HEK293 (cell line): ENCODE data around the gene SIN3A.

ENCODE experiments used
- CTCF ChIA-PET: fragments of 350-600 bp; formaldehyde crosslinking; extraction: SDS; loops from one replicate; lab custom pipeline; 2021; ENCODE audit warnings: antibody characterized with exemption; lab: Yijun Ruan, JAX
- POLR2A ChIA-PET: fragments of 300-600 bp; formaldehyde crosslinking; extraction: SDS; loops from one replicate; lab custom pipeline; 2020; ENCODE audit warnings: antibody characterized with exemption, inconsistent platforms; lab: Yijun Ruan, JAX
- H3K27ac ChIP-seq: fragments of 200-500 bp; sonication (Bioruptor generic); 2 replicates; pipeline ENCODE4 v1.5.1; 2014; ENCODE audit warnings: low read depth, low read length, control low read depth, inconsistent platforms; ENCODE audit errors: extremely low read depth
- H3K36me3 ChIP-seq, 2 experiments: fragments of 200-500 bp in 1 of 2; sonication (Bioruptor generic) in 1 of 2; 1 replicate in 1 of 2; 2 replicates in 1 of 2; pipeline ENCODE4 v1.5.1; 2014 to 2017; ENCODE audit warnings: inconsistent platforms in 2 of 2, low read length in 2 of 2; ENCODE audit not compliant: control insufficient read depth in 2 of 2, insufficient read depth in 1 of 2
- H3K4me1 ChIP-seq: fragments of 200-500 bp; sonication (Bioruptor generic); 2 replicates; pipeline ENCODE4 v1.5.1; 2014; ENCODE audit warnings: mild to moderate bottlenecking, low read length, inconsistent platforms; ENCODE audit not compliant: control insufficient read depth, insufficient read depth
- H3K4me3 ChIP-seq: 2 replicates; pipeline ENCODE4 v1.5.1; 2011; ENCODE audit warnings: low read depth, mild to moderate bottlenecking, control low read depth, low read length, moderate library complexity
- H3K9me3 ChIP-seq: fragments of 200-500 bp; sonication (Bioruptor generic); 2 replicates; pipeline ENCODE4 v1.5.1; 2014; ENCODE audit warnings: low read depth, low read length, inconsistent platforms; ENCODE audit not compliant: control insufficient read depth, insufficient read depth
- BCL11A ChIP-seq: fragments of 450-650 bp; formaldehyde crosslinking; IDR thresholded peaks from 2 replicates; pipeline ENCODE4 v1.5.1; 2016; ENCODE audit warnings: low read depth, missing biosample characterization, missing genetic modification characterization
- FEZF1 ChIP-seq: fragments of 450-650 bp; formaldehyde crosslinking; IDR thresholded peaks from 2 replicates; pipeline ENCODE4 v1.5.1; 2016; ENCODE audit warnings: missing biosample characterization, missing genetic modification characterization
- HOXD13 ChIP-seq: sonication (generic); formaldehyde crosslinking; IDR thresholded peaks from 2 replicates; pipeline ENCODE4 v1.8.0; 2022; ENCODE audit warnings: missing genetic modification reagents, borderline replicate concordance
- KLF9 ChIP-seq: fragments of 450-650 bp; formaldehyde crosslinking; IDR thresholded peaks from 2 replicates; pipeline ENCODE4 v1.5.1; 2016; ENCODE audit warnings: missing biosample characterization, missing genetic modification characterization, low read depth
- PRDM4 ChIP-seq: fragments of 450-650 bp; formaldehyde crosslinking; IDR thresholded peaks from 2 replicates; pipeline ENCODE4 v1.5.1; 2017; ENCODE audit warnings: missing biosample characterization, missing genetic modification characterization
- REPIN1 ChIP-seq: fragments of 450-650 bp; formaldehyde crosslinking; IDR thresholded peaks from 2 replicates; pipeline ENCODE4 v1.5.1; 2017; ENCODE audit warnings: missing biosample characterization, missing genetic modification characterization, low read depth
- REST ChIP-seq: fragments of 450-650 bp; formaldehyde crosslinking; IDR thresholded peaks from 2 replicates; pipeline ENCODE4 v1.5.1; 2016; ENCODE audit warnings: missing biosample characterization, missing genetic modification characterization
- SP3 ChIP-seq: fragments of 450-650 bp; formaldehyde crosslinking; IDR thresholded peaks from 2 replicates; pipeline ENCODE4 v1.5.1; 2016; ENCODE audit warnings: missing biosample characterization, missing genetic modification characterization
- ZBTB17 ChIP-seq: fragments of 450-650 bp; formaldehyde crosslinking; IDR thresholded peaks from 2 replicates; pipeline ENCODE4 v1.5.1; 2016; ENCODE audit warnings: missing biosample characterization, missing genetic modification characterization
- ZNF114 ChIP-seq: fragments of 450-650 bp; formaldehyde crosslinking; IDR thresholded peaks from 2 replicates; pipeline ENCODE4 v1.5.0; 2017; ENCODE audit warnings: missing biosample characterization, missing genetic modification characterization
- ZNF157 ChIP-seq: fragments of 450-650 bp; formaldehyde crosslinking; IDR thresholded peaks from 2 replicates; pipeline ENCODE4 v1.5.1; 2016; ENCODE audit warnings: missing biosample characterization, missing genetic modification characterization
- ZNF394 ChIP-seq: fragments of 450-650 bp; formaldehyde crosslinking; IDR thresholded peaks from 2 replicates; pipeline ENCODE4 v1.5.1; 2016; ENCODE audit warnings: missing biosample characterization, missing genetic modification characterization, mild to moderate bottlenecking, moderate library complexity, borderline replicate concordance
- ZNF629 ChIP-seq: fragments of 450-650 bp; formaldehyde crosslinking; IDR thresholded peaks from 2 replicates; pipeline ENCODE4 v1.5.1; 2017; ENCODE audit warnings: missing biosample characterization, missing genetic modification characterization
- ZNF791 ChIP-seq: fragments of 450-650 bp; formaldehyde crosslinking; IDR thresholded peaks from 2 replicates; pipeline ENCODE4 v1.5.1; 2016; ENCODE audit warnings: missing biosample characterization, missing genetic modification characterization
- ZSCAN16 ChIP-seq: fragments of 450-650 bp; formaldehyde crosslinking; IDR thresholded peaks from 2 replicates; pipeline ENCODE4 v1.5.1; 2016; ENCODE audit warnings: missing biosample characterization, missing genetic modification characterization
- ZXDB ChIP-seq: fragments of 450-650 bp; formaldehyde crosslinking; IDR thresholded peaks from 2 replicates; pipeline ENCODE4 v1.5.1; 2016; ENCODE audit warnings: missing biosample characterization, missing genetic modification characterization
- TF ChIP-seq, protein P1 (sequence below): fragments of 450-650 bp; formaldehyde crosslinking; IDR thresholded peaks from 2 replicates; pipeline ENCODE4 v1.5.1; 2016; ENCODE audit warnings: missing biosample characterization, missing genetic modification characterization
- TF ChIP-seq, protein P2 (sequence below): fragments of 450-650 bp; formaldehyde crosslinking; IDR thresholded peaks from 2 replicates; pipeline ENCODE4 v1.5.1; 2016; ENCODE audit warnings: missing biosample characterization, missing genetic modification characterization, low read depth
- TF ChIP-seq, protein P3 (sequence below): fragments of 450-650 bp; formaldehyde crosslinking; IDR thresholded peaks from 2 replicates; pipeline ENCODE4 v1.5.1; 2016; ENCODE audit warnings: missing biosample characterization, missing genetic modification characterization
- TF ChIP-seq, protein P4 (sequence below): fragments of 450-650 bp; formaldehyde crosslinking; IDR thresholded peaks from 2 replicates; pipeline ENCODE4 v1.5.1; 2016; ENCODE audit warnings: missing biosample characterization, missing genetic modification characterization

Gene SIN3A

DNA sequence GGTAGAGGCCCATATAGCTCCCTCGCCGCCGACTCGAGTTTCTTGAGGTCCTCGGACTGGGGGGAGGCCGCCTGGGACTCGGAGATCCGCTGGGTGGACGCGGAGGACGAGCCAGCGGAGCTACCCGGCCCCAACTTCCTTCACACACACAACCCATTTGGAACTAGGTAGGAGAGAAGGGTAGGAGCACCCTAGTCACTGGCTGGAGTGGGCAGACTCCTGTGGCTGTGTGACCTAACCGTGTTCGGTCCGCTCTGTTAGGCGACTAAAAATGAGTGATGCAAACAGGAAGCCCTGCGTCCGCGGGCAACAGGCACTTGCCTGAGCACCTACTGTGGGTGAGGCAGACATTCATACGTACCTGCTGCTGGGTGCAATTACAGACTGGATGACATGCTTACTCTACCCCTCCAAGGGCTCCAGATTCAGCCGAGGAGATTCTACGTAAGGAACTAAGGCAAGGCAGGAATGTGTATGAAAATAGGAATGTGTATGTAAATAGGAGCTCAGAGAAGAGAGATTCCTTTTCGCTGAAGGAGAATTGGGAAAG lies 4.6 kb upstream of the SIN3A start (continued):
- TF ChIP-seq, protein P1, sequence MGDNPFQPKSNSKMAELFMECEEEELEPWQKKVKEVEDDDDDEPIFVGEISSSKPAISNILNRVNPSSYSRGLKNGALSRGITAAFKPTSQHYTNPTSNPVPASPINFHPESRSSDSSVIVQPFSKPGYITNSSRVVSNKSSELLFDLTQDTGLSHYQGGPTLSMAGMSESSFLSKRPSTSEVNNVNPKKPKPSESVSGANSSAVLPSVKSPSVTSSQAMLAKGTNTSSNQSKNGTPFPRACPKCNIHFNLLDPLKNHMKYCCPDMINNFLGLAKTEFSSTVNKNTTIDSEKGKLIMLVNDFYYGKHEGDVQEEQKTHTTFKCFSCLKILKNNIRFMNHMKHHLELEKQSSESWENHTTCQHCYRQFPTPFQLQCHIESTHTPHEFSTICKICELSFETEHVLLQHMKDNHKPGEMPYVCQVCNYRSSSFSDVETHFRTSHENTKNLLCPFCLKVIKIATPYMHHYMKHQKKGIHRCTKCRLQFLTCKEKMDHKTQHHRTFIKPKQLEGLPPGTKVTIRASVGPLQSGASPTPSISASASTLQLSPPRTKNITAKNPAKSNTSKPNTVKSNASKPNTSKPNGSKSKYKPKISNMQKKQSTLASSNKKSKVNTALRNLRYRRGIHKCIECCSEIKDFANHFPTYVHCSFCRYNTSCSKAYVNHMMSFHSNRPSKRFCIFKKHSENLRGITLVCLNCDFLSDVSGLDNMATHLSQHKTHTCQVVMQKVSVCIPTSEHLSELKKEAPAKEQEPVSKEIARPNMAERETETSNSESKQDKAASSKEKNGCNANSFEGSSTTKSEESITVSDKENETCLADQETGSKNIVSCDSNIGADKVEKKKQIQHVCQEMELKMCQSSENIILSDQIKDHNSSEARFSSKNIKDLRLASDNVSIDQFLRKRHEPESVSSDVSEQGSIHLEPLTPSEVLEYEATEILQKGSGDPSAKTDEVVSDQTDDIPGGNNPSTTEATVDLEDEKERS (tag by site-specific recombination): no peak
- TF ChIP-seq PRDM4 (tag by site-specific recombination): no peak
- no peak for TF ChIP-seq ZSCAN16 (tag by site-specific recombination)
- no peak for TF ChIP-seq ZNF791 (tag by site-specific recombination)
- peak; percentile 88 for TF ChIP-seq ZBTB17 (tag by site-specific recombination)
- TF ChIP-seq FEZF1 (tag by site-specific recombination): no peak
- TF ChIP-seq, protein P2, sequence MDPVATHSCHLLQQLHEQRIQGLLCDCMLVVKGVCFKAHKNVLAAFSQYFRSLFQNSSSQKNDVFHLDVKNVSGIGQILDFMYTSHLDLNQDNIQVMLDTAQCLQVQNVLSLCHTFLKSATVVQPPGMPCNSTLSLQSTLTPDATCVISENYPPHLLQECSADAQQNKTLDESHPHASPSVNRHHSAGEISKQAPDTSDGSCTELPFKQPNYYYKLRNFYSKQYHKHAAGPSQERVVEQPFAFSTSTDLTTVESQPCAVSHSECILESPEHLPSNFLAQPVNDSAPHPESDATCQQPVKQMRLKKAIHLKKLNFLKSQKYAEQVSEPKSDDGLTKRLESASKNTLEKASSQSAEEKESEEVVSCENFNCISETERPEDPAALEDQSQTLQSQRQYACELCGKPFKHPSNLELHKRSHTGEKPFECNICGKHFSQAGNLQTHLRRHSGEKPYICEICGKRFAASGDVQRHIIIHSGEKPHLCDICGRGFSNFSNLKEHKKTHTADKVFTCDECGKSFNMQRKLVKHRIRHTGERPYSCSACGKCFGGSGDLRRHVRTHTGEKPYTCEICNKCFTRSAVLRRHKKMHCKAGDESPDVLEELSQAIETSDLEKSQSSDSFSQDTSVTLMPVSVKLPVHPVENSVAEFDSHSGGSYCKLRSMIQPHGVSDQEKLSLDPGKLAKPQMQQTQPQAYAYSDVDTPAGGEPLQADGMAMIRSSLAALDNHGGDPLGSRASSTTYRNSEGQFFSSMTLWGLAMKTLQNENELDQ: no peak
- no peak for TF ChIP-seq ZXDB (tag by site-specific recombination)
- TF ChIP-seq ZNF629 (tag by site-specific recombination): peak; percentile 63
- no peak for TF ChIP-seq ZNF114 (tag by site-specific recombination)
- TF ChIP-seq HOXD13 (CRISPR knock-in tag): no peak
- TF ChIP-seq ZNF394: peak; percentile 36; the same call in 1 of the 2 replicates

DNA sequence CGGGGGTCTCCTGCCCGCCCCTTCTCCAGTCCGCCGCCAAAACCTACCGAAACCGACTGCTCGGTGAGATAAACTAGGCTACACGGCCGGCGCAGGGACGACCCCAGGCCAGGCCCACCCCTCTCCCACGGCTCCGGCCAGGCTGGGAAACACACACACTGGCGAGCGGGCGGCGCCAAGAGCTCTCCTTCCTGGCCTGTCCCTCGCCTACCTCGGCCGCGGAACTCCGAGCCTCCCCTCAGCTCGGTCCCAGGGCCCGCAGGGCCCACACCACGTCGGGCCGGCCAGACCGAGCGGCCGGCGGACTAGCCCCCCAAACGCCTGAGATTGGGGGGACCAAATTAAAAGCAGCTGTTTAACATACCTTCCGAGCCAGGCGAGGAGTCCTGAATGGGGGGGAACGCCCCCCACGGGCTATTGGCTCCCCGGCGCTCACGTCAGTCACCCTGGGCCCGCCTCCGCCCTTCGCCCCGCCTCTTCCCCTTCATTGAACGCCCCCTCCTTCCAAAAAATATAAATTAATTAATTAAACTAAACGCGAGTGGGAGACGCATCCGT lies 4.0 kb upstream of the SIN3A start:
- H3K9me3 ChIP-seq: no peaks in the 10 kb centered on the region
- POLR2A ChIA-PET: interaction anchor here (0.7 to 6.8 kb wide), 14 partner anchors 9 to 239 kb away, joined by 3 to 242 read pairs (median 4); partner anchors contain the start of genes IMP3, MAN2C1, PTPN9 and SNUPN
- H3K36me3 ChIP-seq: no peaks in the 10 kb centered on the region
- peak overlapping the region; percentile 70 for H3K4me3 ChIP-seq
- CTCF ChIA-PET: interaction anchor here (0.7 to 7.5 kb wide), 11 partner anchors 18 to 282 kb away, joined by 3 to 63 read pairs (median 4); partner anchors contain the start of gene MAN2C1
- H3K4me1 ChIP-seq: peaks cover 6% of the 10 kb centered on the region
- peak overlapping the region; percentile 87 for H3K27ac ChIP-seq
- no peak for TF ChIP-seq ZNF157 (tag by site-specific recombination)
- TF ChIP-seq KLF9 (tag by site-specific recombination): peak; percentile 39; the same call in 1 of the 2 replicates
- TF ChIP-seq BCL11A (tag by site-specific recombination): 0 out of 2 replicates have a peak, but pooled peaks have one; percentile 29
- TF ChIP-seq, protein P3, sequence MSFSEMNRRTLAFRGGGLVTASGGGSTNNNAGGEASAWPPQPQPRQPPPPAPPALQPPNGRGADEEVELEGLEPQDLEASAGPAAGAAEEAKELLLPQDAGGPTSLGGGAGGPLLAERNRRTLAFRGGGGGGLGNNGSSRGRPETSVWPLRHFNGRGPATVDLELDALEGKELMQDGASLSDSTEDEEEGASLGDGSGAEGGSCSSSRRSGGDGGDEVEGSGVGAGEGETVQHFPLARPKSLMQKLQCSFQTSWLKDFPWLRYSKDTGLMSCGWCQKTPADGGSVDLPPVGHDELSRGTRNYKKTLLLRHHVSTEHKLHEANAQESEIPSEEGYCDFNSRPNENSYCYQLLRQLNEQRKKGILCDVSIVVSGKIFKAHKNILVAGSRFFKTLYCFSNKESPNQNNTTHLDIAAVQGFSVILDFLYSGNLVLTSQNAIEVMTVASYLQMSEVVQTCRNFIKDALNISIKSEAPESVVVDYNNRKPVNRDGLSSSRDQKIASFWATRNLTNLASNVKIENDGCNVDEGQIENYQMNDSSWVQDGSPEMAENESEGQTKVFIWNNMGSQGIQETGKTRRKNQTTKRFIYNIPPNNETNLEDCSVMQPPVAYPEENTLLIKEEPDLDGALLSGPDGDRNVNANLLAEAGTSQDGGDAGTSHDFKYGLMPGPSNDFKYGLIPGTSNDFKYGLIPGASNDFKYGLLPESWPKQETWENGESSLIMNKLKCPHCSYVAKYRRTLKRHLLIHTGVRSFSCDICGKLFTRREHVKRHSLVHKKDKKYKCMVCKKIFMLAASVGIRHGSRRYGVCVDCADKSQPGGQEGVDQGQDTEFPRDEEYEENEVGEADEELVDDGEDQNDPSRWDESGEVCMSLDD: peak; percentile 63
- no peak for TF ChIP-seq REST (tag by site-specific recombination)
- TF ChIP-seq, protein P4, sequence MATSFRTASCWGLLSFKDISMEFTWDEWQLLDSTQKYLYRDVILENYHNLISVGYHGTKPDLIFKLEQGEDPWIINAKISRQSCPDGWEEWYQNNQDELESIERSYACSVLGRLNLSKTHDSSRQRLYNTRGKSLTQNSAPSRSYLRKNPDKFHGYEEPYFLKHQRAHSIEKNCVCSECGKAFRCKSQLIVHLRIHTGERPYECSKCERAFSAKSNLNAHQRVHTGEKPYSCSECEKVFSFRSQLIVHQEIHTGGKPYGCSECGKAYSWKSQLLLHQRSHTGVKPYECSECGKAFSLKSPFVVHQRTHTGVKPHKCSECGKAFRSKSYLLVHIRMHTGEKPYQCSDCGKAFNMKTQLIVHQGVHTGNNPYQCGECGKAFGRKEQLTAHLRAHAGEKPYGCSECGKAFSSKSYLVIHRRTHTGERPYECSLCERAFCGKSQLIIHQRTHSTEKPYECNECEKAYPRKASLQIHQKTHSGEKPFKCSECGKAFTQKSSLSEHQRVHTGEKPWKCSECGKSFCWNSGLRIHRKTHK: no peak
- TF ChIP-seq SP3 (tag by site-specific recombination): peak; percentile 77
- no peak for TF ChIP-seq REPIN1 (tag by site-specific recombination)
